Activated CD4-positive, alpha-beta T cell treated with anti-CD3 and anti-CD28 coated beads for 24 hours (primary cell): ENCODE data around the gene MGMT.

Experiments used
- DNase-seq, 2 donors: peaks; one replicate each; pipeline ENCODE4 v3.0.0-alpha.2; 2020; ENCODE audit warnings: low read depth in 2 of 2

The MGMT gene

DNA sequence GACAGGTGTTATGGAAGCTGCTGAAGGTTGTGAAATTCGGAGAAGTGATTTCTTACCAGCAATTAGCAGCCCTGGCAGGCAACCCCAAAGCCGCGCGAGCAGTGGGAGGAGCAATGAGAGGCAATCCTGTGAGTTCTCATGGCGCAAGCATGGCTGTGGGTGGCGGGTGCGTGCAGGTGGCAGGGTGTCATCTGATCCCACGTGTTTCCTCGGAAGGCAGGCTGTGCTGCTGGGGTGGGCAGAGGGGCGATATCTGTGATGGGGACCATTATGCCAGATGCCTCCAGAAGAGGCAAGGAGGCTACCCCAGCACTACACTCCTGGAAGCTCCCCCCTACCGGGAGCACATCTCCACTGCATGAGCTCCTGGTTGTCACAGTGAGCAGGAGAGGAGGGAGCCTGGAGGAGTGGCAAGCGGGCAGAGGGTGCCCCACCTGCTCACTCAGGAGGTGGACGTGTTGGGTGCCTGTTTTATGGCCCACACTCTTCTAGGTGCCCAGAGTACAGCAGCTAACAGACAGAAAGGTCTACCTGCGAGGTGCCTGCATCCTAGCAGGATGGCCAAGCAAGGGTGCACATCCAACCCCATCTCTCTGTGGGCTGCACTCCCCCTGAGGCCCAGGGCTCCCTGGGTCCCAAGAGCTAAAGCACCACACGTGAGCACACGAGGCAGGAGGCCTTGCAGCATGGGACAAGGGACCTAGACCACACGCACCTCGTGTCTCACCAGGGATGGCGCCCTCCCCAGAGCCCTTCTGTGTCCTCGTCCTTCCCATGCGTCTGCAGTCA lies 292.4 kb downstream of the MGMT start:
- no peak for DNase-seq

DNA sequence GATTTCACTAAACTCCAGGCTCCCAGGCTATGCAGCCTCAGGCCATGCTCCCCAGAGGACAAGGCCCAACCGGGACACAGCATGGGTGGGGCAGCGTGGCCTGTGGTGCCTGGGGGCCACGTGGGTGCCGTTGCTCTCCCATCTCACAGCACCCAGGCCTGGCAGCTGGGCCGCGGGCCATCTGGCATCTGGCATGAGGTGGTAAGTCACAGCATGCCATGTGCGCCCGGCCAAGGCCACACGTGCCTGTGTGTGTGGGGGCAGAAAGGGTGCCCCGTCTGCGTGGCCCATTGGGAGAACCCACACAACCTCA lies 292.9 kb downstream of the MGMT start:
- DNase-seq: no peak

DNA sequence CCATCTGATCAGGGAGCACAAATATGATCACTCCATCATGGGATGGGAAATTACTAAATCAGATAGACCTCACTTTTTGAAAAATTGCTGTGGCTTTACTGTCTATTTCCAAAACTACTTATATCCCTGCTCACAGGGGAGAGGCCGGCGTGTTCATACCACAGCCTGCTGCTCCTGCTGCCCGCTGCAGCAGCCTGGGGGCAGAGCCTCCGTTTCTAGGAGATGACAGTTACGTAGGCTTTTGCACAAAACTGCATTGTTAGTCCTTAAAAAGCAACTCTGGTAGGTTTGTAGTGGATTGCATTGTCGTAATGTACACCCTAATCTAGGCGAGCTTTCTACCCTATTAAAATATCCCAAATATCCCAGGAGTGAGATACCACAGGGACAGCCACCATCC lies 293.4 kb downstream of the MGMT start:
- DNase-seq: no peak

DNA sequence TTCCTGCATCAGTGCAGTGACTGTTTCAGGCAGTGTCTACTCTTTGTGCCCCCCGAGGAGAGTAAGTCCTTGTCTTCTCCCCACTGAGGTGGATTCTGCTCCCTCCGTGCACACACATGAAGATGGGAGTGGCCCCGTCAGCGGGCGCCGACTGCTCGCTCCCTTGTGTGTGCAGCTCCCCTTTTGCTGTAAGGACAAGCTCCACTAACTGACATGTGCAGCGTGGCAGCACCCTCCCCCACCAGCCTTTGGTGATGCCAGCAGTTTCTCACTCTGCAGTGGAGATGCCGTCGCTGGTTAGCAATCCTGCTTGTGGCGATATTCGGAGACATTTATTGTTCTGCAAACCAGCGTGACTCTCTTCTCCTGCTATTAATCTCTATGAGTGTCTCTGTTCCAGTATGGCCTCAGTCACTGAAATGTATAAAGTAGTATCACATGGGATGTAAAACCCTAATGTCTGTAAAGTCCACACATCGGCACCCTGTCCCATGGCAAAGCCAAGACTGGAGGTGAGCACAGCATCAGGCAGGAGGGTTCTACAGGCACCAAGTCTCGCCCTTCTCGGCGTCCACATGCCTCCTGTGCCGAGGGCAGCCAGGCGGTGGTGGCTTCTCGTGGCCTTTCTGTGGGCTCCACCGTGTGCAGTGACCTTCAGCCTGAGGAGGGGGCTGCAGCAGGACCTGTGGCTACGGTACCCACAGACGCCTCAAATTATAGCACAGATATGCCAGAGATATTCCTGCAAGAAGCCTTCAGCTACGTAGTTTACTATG lies 294.3 kb downstream of the MGMT start:
- no peak for DNase-seq

DNA sequence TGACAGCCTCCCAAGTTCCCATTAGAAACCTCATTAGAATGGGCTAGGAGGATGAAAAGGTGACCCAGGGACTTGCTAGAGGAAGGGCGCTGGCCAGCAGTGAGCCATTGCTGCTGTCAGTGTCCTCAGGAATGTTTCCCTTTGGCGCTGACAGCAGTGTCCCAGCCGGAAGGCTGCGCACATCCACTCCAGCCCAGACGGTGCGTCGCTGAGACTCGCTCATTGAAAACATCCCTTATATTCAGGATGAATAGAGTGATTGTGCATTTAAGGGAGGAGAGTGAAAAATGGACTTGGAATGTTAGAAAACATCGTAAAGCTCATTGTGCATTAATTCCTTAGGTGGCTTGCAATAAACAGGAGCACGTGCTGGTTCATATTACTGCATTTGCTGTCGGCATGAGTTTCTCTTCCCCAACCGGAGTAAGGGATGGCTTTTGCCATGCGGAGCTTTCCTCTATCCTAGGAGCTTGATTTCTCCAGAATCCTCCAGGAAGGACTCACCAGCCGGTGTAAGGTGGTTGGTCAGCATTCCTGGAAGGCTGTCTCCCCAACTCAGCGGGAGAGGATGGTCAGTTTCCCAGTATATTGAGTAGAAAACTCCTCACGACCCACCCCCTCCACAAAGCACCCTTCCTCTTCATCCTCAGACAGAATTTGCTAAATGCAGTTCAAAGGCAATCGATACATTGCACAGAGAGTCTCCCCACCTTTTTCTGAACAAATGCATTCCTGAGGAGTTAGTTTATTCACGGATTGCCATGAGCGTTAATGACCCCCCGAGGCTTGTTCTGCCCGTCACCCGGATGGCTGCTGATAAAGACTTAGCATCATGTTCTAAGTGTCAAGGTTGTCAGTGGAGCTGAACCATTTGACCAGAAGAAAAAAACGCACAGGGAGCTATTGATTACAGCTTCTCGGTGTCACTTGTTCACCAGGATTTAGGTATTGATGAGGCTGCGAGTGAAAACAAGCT lies 295.2 kb downstream of the MGMT start:
- no peak for DNase-seq

DNA sequence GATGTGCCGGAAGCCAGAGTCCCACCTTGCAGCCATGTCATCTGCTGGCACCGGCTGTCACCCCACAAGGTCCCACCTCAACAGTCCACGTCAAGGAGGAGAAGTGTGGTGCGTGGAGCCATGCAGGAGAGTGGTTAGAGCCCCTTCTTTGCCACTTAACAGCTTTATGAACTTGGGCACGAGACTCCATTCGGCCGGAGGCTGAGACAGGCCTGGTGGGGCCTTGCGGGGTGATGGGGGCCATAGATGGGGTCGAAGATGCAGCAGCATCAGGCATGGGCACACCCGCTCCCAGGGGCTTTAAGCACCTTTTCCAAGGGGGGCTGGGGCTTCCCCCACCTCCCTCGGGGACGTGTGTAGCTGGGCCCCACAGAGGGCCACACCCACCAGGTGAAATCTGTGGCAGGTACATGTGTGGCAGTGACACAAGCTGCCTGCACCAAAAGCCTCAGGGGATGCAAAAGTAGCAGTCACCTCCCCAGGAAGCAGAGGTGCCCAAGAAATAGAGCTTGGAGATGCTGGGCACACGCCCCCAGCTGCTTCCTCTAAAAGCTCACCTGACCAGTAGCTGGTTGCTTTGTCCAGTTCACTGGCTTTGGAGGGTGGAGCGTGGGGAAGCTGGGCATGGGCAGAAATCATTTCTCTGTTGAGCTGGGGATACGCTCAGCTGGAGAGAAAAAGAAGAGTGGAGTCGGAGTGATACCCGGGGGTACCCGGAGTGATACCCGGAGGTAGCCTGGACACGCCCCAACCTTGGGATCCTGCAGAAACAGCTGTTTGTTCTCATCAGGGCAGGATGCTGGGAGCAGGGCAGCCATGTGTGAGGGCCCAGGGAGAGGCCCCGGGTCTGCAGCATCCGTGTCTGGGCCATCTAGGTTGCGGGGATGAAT lies 297.2 kb downstream of the MGMT start:
- no peak for DNase-seq

DNA sequence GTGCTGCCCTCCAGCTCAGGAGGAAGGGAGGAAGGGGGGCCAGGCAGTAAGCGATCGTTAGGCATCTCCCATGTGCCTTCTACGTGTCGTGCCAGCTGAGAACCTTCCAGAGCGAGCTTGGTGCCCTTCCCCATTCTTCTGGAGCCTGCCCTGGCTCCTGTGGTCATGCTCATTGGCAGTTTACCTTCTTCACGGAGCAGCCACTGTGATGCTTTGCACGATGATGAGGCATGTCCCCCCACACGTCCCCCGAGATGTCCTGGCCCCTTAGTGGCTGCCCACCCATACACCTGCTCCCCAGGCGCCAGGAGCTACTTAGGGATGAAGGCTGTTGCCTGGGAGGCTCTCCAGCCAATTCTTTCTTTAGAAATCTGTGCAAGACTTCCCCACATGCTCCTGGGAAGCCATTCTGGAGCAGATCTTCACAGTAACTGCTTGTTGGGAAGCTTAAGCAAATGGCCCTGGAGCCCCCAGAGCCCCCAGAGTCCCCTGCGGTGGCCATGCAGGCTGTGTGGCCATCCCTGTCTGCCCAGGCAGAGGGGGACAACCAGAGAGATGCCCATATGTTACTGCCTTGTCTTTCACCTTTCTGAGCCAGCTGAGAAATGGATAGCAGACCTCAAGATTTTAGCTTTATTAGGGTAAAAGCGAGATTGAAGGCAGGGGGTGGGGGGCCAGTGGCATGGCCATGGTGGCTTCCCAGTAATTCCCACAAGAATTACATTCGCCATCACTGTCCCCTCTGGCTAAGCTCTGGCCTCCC lies 298.0 kb downstream of the MGMT start:
- no peak for DNase-seq

DNA sequence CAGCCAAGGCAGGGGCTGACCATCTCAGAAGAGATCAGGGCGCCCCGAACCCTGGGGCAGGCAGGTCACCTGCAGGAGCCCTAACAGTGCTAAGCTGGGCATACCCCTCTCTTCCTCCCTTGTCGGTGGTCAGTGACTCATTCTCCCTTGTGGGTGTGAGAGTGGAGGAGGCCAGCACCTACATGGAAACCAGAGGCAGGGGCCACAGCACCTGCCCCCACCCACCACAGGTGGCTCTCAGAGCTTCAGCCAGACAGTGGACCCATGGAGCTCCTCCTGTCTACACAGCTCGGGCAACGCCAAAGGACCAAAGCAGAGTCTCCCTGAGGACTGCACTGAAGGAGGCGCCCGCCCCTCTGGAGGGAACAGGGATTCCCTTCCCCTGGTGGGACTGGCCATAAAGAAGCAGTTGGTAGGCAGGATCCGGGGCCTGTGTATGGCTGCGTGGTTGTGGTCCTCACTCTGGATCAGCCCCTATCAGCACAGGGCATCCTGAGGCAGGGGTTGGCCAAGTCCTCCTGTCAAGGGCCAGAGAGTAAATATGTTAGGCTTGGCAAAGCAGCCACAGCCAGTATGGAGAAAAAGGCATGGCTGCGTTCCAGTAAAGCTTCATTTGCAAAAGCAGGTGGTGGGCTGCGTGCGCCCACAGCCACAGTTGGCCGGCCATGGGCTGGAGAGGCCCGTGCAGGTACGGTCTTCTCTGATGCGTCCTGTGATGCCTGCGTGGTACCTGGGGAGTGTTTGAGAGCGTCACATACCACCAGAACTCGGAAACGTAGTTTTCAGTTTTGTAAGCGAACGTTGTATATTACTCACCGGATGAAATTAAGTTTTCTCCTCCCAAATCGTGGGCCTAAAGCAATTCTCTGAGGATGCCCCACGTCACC lies 298.9 kb downstream of the MGMT start:
- DNase-seq: no peak

DNA sequence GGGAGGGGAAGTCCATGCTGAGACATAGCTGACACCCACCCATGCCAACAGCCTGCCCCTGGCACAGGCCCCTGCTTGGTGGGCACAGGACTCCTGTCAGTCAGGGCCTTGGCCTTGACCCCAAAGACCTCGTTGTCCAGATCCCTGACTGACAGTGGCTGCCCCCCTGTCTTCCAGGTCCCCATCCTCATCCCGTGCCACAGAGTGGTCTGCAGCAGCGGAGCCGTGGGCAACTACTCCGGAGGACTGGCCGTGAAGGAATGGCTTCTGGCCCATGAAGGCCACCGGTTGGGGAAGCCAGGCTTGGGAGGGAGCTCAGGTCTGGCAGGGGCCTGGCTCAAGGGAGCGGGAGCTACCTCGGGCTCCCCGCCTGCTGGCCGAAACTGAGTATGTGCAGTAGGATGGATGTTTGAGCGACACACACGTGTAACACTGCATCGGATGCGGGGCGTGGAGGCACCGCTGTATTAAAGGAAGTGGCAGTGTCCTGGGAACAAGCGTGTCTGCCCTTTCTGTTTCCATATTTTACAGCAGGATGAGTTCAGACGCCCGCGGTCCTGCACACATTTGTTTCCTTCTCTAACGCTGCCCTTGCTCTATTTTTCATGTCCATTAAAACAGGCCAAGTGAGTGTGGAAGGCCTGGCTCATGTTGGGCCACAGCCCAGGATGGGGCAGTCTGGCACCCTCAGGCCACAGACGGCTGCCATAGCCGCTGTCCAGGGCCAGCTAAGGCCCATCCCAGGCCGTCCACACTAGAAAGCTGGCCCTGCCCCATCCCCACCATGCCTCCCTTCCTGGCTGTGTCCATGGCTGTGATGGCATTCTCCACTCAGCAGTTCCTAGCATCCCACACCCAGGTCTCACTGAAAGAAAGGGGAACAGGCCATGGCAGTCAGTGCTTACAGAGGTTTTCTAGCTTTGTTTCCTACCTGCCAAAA lies 299.8 kb downstream of the MGMT start:
- no peak for DNase-seq

DNA sequence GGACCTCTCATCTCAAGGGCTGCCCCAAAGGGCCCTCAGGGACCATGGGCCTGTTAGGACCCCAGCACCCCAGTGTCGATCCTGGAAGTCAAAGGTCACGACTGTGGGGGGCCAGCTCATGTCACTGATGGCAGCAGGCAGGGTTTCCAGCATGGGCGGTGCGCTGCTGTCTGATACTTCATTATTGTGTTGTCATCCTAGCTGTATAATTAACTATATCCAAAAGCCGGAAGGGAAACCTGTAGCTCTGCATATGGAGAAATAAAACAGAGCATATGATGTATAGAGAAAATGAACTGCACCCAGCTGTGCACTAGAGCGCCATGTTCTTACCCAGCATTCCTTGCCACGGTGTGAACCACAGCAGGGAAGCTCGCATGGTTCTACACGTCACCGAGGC lies 300.7 kb downstream of the MGMT start:
- no peak for DNase-seq

DNA sequence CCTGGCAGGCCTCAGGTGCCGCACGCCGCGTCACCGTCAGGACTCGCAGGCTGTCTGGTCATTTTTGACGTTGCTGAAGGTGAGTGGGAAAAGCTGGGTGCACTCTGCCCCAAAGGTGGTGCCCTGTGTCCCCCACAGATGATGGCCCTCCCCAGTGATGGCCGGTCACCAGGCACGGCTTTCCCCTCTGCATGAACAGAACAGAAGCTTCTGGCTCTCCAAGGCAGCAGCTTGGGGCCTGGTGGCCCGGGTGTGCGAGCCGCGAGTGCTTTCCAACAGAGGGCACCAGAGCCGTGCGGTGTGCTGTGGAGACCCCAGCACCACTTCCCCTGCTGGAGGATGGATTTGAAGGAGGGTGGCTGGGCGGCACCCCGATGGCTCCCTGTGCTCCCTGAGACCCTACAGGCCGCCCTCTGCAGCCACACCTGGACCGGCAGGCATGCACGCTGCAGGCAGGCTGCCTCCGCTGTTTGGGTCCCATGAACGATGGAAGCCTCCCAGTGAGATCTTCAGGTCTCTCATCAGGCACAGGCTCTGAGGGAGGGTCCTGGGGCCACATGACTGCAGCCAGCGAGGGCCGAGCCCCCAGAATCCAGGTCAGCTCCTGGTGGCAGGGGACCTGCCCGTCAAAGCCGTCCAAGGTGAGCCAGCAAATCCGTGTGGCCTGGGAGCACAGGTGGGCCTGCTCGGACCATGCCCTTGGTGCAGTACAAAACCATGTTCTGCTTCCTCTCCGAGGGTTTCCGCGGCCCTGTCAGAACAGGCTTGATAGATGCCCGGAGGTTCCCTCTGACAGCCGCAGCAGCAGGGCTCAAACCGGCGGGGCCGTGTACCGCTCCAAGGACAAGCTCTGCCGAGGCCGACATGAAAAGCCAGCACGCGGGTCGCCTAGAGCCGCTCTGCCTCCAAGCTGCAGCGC lies 301.7 kb downstream of the MGMT start:
- DNase-seq: no peak

DNA sequence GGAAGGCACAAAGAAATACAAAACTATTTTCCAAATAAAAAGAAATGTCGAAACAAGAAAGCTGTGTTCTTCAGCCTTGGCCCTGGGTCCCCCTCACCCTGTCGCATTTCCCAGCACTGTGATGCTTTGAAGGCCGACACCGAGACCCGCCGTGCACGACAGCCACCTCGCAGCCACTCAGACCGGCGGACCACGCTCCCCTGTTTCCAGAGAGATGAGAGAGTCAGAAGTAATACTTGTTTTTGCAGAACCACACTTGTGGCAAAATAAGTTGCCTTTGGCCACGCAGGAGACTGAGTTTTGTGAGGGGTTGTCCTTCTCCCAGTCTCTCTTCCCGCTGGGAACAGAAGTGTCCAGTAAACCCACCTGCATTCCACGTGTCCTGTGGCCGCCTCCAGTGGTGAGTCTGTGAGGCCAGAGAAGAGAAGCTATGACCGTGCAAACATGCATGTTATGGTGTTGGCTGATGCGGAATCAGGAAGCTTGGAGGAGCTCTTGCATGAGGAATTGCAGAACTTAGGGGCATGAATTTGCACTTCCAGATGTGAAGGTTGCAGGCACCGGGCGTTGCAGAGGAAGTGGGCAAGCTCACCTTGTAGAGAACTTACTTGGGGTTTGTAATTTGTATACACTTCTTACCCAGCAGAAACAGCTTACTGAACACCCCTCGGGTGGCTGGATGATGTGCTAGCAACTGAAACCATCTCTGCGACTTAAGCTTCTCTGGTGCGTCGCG lies 302.5 kb downstream of the MGMT start:
- no peak for DNase-seq

DNA sequence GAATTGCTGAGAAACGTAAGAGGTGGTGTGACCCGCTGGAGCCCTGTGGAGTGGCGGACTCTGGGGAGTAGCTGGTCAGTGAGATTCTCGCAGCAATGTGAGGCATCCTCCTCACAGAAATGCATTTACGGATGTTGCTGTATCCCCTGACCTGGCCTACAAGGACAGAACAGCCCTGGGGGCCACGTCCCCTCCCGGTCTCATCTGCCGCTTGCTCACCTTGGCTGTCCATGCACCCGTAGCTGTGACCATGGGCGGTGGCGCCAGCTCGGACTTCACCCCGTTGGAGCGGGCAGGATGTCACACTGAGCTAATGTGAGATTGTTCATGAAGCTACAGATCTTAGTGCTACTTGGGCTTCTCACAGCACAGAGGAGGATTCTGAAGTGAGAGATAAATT lies 303.2 kb downstream of the MGMT start:
- no peak for DNase-seq

DNA sequence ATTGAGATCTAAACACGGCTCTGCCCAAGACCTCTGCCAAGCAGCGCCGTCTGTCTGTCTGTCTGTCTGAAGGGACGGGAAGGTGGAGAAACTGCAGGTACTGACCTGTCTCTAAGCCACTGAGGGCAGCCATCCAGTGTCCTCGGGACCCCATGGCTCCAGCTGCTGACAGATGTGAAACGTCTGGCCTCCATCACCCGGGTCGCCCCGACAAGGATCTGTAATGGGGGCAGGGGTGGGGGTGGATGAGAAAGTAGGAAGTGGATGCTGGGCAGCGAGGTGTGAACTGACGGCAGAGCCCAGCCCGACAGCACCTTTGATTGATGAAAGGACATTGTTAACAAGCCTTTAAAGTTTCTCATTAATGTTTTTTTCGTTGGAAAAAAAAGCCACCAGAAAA lies 304.0 kb downstream of the MGMT start:
- DNase-seq: no peak

DNA sequence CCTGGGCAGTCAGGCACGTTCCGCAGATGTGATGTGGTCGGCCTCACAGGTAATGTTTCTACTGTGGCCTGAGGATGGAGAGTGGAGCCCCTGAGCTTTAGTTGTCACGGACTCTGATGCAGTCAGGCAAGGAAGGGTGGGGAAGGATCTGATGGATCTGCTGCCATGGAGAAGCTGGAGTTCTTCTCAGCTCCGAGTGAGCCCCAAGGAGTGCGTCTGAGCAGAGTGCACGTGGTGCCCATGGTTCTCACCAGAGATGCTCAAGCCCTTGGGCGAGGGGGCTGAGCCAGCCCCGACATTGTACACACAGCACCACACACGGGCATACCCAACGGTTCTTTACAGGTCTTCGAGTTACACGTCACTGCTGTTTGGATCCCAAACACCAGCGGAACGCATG lies 304.5 kb downstream of the MGMT start:
- DNase-seq: no peak

DNA sequence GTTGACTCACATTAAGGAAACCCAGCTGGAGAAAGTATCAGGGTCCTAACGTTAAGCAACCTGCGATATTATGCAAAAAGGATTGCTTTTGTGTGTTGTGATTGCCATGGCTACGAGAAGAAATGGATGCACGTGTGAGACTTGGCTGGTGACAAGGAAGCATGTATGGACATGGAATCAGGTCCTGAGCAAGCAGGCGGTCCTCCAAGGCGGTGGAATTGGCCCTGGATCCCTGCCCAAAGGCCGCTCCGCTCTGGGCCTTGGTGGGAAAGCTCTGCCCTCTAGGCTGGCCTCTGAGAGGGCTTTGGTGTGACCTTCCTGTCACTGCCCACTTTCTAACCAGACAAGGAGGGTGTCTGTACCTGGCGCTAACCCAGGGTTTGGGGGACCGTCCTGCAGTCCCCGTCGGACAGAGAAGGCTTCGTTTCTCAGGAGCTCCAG lies 305.0 kb downstream of the MGMT start:
- DNase-seq: no peak
